PC-9 (cell line): ENCODE data around the gene FBRSL1. TPM values are rescaled to one million over a fixed set of nuclear protein-coding genes. Genes with fewer than 3 reads are reported as not detected.

Experiments used
- BruUV-seq: library from RNA; stranded (reverse); fragments of 400-500 nt; replicated peaks from 2 replicates; lab custom pipeline; 2021; lab: Mats Ljungman, UMichigan
- CTCF ChIA-PET: fragments of 300-600 bp; sonication (Branson Sonifier 250); formaldehyde crosslinking; loops from one replicate; lab custom pipeline; 2022; ENCODE audit warnings: antibody characterized with exemption; lab: Charles Lee
- POLR2A ChIA-PET: fragments of 300-600 bp; sonication (Branson Sonifier 250); formaldehyde crosslinking; loops from one replicate; lab custom pipeline; 2022; ENCODE audit warnings: antibody characterized with exemption; ENCODE audit not compliant: unreplicated experiment; lab: Charles Lee
- DNase-seq, 2 experiments: peaks; one replicate each; pipeline versions ENCODE4 v3.0.0 to v3.0.0-alpha.2; 2015 to 2022; ENCODE audit warnings: mixed read lengths in 1 of 2
- H2AFZ ChIP-seq: fragments of 200-600 bp; sonication (generic); 2 replicates; pipeline ENCODE4 v1.8.1; 2017; ENCODE audit warnings: antibody characterized with exemption
- H3F3A ChIP-seq: fragments of 200-600 bp; sonication (generic); 2 replicates; pipeline ENCODE4 v1.8.1; 2017; ENCODE audit warnings: antibody characterized with exemption, mild to moderate bottlenecking, low read depth; ENCODE audit not compliant: insufficient read depth
- H3K27ac ChIP-seq: fragments of 200-600 bp; sonication (generic); 2 replicates; pipeline ENCODE4 v1.6.1; 2016; ENCODE audit warnings: mixed run types
- H3K27me3 ChIP-seq: fragments of 200-600 bp; sonication (generic); 2 replicates; pipeline ENCODE4 v1.6.1; 2016; ENCODE audit warnings: low read depth, mixed run types; ENCODE audit not compliant: insufficient read depth
- H3K36me3 ChIP-seq: fragments of 200-600 bp; sonication (generic); 2 replicates; pipeline ENCODE4 v1.6.1; 2016; ENCODE audit warnings: low read depth, mixed run types
- H3K4me1 ChIP-seq: fragments of 200-600 bp; sonication (generic); replicated peaks from 2 replicates; pipeline ENCODE4 v1.6.1; 2016; ENCODE audit warnings: mixed run types; ENCODE audit not compliant: insufficient read depth
- H3K4me2 ChIP-seq: fragments of 200-600 bp; sonication (generic); 2 replicates; pipeline ENCODE4 v1.6.1; 2017; ENCODE audit warnings: mixed run types
- H3K4me3 ChIP-seq: fragments of 200-600 bp; sonication (generic); 2 replicates; pipeline ENCODE4 v1.6.1; 2016; ENCODE audit warnings: mixed run types
- H3K79me2 ChIP-seq: fragments of 200-600 bp; sonication (generic); 2 replicates; pipeline ENCODE4 v1.6.1; 2017; ENCODE audit warnings: low read depth, mixed run types
- H3K9me2 ChIP-seq: fragments of 200-600 bp; sonication (generic); 2 replicates; pipeline ENCODE4 v1.8.1; 2017; ENCODE audit warnings: mild to moderate bottlenecking; ENCODE audit not compliant: insufficient read depth
- H3K9me3 ChIP-seq: fragments of 200-600 bp; sonication (generic); 2 replicates; pipeline ENCODE4 v1.8.1; 2016; ENCODE audit warnings: low read depth; ENCODE audit not compliant: insufficient read depth
- H4K20me1 ChIP-seq: fragments of 200-600 bp; sonication (generic); 2 replicates; pipeline ENCODE4 v1.8.1; 2017; ENCODE audit not compliant: insufficient read depth
- EZH2 ChIP-seq: fragments of 200-600 bp; sonication (generic); IDR thresholded peaks from 2 replicates; pipeline ENCODE4 v1.8.0; 2017; ENCODE audit warnings: antibody characterized with exemption, low read depth
- intact Hi-C: fragments of 100-400 bp; cut with micrococcal nuclease; formaldehyde crosslinking; loops from one replicate; pipeline ENCODE4 v1.10.0; 2022; ENCODE audit not compliant: unreplicated experiment
- total RNA-seq: library from RNA; stranded (reverse); gene quantifications from 2 replicates; pipeline ENCODE4 v1.2.3, GENCODE V29; 2021
- TF ChIP-seq, protein P1 (sequence below): fragments of 200-600 bp; sonication (generic); conservative IDR thresholded peaks from 2 replicates; pipeline ENCODE4 v1.6.1; 2017; ENCODE audit warnings: mixed run types, antibody characterized with exemption, mild to moderate bottlenecking, moderate library complexity

The FBRSL1 gene
- total RNA-seq, 1 experiment from 2014 or later = 59.5 TPM

DNA sequence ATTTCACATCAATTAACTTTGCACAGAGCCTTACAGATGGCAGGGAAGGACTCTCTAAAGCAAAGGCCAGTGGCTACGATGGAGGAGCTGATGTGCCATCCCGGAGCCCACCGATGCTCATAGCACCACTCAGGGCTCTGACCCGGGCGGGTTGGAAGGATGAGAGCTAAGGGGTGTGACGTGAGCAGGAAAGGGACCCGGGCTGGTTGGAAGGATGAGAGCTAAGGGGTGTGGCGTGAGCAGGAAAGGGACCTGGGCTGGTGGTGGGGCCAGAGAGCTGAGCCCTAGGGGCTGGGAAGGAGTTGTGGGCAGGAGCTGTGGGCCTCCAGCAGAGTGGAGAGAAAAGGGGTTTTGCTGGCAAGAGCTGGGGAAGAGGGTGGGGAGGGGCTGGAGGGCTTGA lies 3.8 kb upstream of the FBRSL1 start:
- H3K9me3 ChIP-seq = no peaks in the 10 kb centered on the region
- intact Hi-C loops = no loop called here
- H3K27me3 ChIP-seq = peaks cover 77% of the 10 kb centered on the region
- CTCF ChIA-PET = no interaction called here
- H3K36me3 ChIP-seq = no peaks in the 10 kb centered on the region
- DNase-seq = no peak
- no peaks in the 10 kb centered on the region for H3K9me2 ChIP-seq
- H2AFZ ChIP-seq = no peak overlapping the region
- POLR2A ChIA-PET = no interaction called here
- H3F3A ChIP-seq = no peaks in the 10 kb centered on the region
- H3K4me1 ChIP-seq = peaks cover 4% of the 10 kb centered on the region
- no TSS peak for BruUV-seq
- no peak overlapping the region for H3K4me2 ChIP-seq
- H3K79me2 ChIP-seq = peaks cover 5% of the 10 kb centered on the region
- H3K27ac ChIP-seq = no peak overlapping the region
- no peak overlapping the region for H3K4me3 ChIP-seq
- H4K20me1 ChIP-seq = peaks cover 5% of the 10 kb centered on the region
- no peak for TF ChIP-seq EZH2
- TF ChIP-seq, protein P1, sequence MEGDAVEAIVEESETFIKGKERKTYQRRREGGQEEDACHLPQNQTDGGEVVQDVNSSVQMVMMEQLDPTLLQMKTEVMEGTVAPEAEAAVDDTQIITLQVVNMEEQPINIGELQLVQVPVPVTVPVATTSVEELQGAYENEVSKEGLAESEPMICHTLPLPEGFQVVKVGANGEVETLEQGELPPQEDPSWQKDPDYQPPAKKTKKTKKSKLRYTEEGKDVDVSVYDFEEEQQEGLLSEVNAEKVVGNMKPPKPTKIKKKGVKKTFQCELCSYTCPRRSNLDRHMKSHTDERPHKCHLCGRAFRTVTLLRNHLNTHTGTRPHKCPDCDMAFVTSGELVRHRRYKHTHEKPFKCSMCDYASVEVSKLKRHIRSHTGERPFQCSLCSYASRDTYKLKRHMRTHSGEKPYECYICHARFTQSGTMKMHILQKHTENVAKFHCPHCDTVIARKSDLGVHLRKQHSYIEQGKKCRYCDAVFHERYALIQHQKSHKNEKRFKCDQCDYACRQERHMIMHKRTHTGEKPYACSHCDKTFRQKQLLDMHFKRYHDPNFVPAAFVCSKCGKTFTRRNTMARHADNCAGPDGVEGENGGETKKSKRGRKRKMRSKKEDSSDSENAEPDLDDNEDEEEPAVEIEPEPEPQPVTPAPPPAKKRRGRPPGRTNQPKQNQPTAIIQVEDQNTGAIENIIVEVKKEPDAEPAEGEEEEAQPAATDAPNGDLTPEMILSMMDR = no peak

DNA sequence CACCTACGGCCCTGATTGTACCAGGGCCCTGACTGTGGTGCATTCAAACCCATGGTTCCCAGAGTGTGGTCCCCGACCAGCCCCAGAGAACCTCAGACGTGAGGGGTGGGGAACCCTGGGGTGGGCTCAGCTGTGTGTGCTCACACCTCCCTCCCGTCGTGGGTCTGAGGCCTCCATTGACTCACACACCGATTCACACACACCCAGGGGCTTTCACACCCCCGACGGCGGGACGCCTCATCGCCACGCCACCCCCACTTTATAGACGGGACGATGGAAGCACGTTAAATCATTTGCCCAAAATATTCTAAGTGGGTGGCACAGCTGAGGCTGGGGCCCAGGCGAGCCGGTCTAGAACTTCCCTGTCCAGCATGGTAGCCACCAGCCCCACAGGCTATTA lies 3.4 kb upstream of the FBRSL1 start:
- no peak overlapping the region for H3K4me3 ChIP-seq
- intact Hi-C loops = no loop called here
- H3K27me3 ChIP-seq = peaks cover 73% of the 10 kb centered on the region
- peaks cover 9% of the 10 kb centered on the region for H3K4me1 ChIP-seq
- peaks cover 9% of the 10 kb centered on the region for H4K20me1 ChIP-seq
- no peaks in the 10 kb centered on the region for H3K9me2 ChIP-seq
- POLR2A ChIA-PET = no interaction called here
- H3F3A ChIP-seq = no peaks in the 10 kb centered on the region; the same call in 1 of the 2 replicates
- DNase-seq = no peak
- H3K79me2 ChIP-seq = peaks cover 9% of the 10 kb centered on the region
- BruUV-seq = no TSS peak
- TF ChIP-seq EZH2 = no peak
- TF ChIP-seq, protein P1 = no peak
- no peaks in the 10 kb centered on the region for H3K36me3 ChIP-seq
- H3K9me3 ChIP-seq = no peaks in the 10 kb centered on the region
- H2AFZ ChIP-seq = no peak overlapping the region
- no peak overlapping the region for H3K27ac ChIP-seq
- CTCF ChIA-PET = no interaction called here
- H3K4me2 ChIP-seq = no peak overlapping the region

DNA sequence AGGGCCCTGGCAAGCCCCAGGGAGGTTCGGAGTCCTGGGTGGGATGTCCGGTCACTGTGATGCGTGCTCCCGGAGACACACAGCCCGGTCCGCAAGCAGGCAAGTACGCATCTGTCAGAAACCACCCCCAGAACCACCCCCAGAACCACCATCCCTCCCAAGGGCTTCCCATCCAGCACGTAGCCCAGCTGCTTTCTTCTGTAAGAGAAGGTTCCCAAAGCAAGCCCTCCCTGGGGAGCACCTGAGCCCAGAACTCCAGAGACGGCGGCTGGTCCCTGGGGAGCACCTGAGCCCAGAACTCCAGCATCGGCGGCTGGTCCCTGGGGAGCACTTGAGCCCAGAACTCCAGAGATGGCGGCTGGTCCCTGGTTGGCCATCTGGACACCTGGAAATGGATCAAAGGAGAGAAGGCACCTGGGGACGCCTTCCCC lies 2.6 kb upstream of the FBRSL1 start:
- TF ChIP-seq EZH2 = no peak
- TF ChIP-seq, protein P1 = no peak
- intact Hi-C loops = no loop called here
- H3K79me2 ChIP-seq = peaks cover 17% of the 10 kb centered on the region
- DNase-seq = no peak
- no peaks in the 10 kb centered on the region for H3K36me3 ChIP-seq
- no peaks in the 10 kb centered on the region; the same call in 1 of the 2 replicates for H3F3A ChIP-seq
- no peak overlapping the region for H3K27ac ChIP-seq
- H3K4me2 ChIP-seq = no peak overlapping the region
- BruUV-seq = no TSS peak
- CTCF ChIA-PET = no interaction called here
- H3K27me3 ChIP-seq = peaks cover 66% of the 10 kb centered on the region
- H3K9me2 ChIP-seq = no peaks in the 10 kb centered on the region
- POLR2A ChIA-PET = no interaction called here
- peaks cover 16% of the 10 kb centered on the region for H3K4me1 ChIP-seq
- H2AFZ ChIP-seq = no peak overlapping the region
- H3K4me3 ChIP-seq = no peak overlapping the region
- peaks cover 16% of the 10 kb centered on the region for H4K20me1 ChIP-seq
- H3K9me3 ChIP-seq = no peaks in the 10 kb centered on the region
